ENCODE measurements around the gene SPATA19. TPM values are rescaled to one million over a fixed set of nuclear protein-coding genes. Genes with fewer than 3 reads are reported as not detected.

SPATA19 gene
- total RNA-seq, 1 experiment from 2014 or later: not detected

- no peak for DNase-seq (ENCODE audit: unreplicated experiment)
- ChIA-PET CTCF (interaction anchor here (0.6 to 0.7 kb wide), 2 partner anchors 14 to 282 kb away, joined by 3 read pairs; no protein-coding TSS in a partner anchor), POLR2A (no interaction called here)
- H3K27ac Mint-ChIP-seq (ENCODE audit: low read depth, unreplicated experiment): no peak overlapping the region
- intact Hi-C loops (cut with micrococcal nuclease): no loop called here
- TF ChIP-seq CTCF (IDR thresholded peaks at IDR 0.05; ENCODE audit: unreplicated experiment): no peak
- H3K4me1 Mint-ChIP-seq (ENCODE audit: insufficient read depth, unreplicated experiment): no peaks in the 10 kb centered on the region
- no peak overlapping the region for H3K4me3 Mint-ChIP-seq (ENCODE audit: unreplicated experiment)
- peaks cover 24% of the 10 kb centered on the region for H3K27me3 Mint-ChIP-seq (ENCODE audit: insufficient read depth, unreplicated experiment)
- H3K9me3 Mint-ChIP-seq (ENCODE audit: unreplicated experiment): no peaks in the 10 kb centered on the region
- H3K36me3 Mint-ChIP-seq (ENCODE audit: insufficient read depth, unreplicated experiment): no peaks in the 10 kb centered on the region
- no TSS peak for BruUV-seq (replicated peaks)
These were observed 4.8 kb downstream of the SPATA19 start for GRCh38 chr11:133840479-133840941.

- DNase-seq (ENCODE audit: unreplicated experiment): no peak
- CTCF ChIA-PET: interaction anchor here (0.7 to 5.8 kb wide), 26 partner anchors 8 to 1270 kb away, joined by 3 to 111 read pairs (median 4); partner anchors contain the start of gene SPATA19
- Mint-ChIP-seq H3K9me3 (ENCODE audit: unreplicated experiment) (no peaks in the 10 kb centered on the region), H3K27me3 (ENCODE audit: insufficient read depth, unreplicated experiment) (no peaks in the 10 kb centered on the region), H3K4me3 (ENCODE audit: unreplicated experiment) (no peak overlapping the region), H3K4me1 (ENCODE audit: insufficient read depth, unreplicated experiment) (no peaks in the 10 kb centered on the region), H3K27ac (ENCODE audit: low read depth, unreplicated experiment) (peak overlapping the region; percentile 3), H3K36me3 (ENCODE audit: insufficient read depth, unreplicated experiment) (no peaks in the 10 kb centered on the region)
- no TSS peak for BruUV-seq (replicated peaks)
- no peak for TF ChIP-seq CTCF (IDR thresholded peaks at IDR 0.05; ENCODE audit: unreplicated experiment)
- intact Hi-C loops (cut with micrococcal nuclease): loop anchor here (1.0 kb wide), 2 partner anchors 702 to 758 kb away; no protein-coding TSS in a partner anchor
- POLR2A ChIA-PET: interaction anchor here (0.7 kb wide), 1 partner anchor 760 kb away, joined by 3 read pairs; no protein-coding TSS in a partner anchor
These were observed 9.4 kb downstream of the SPATA19 start for GRCh38 chr11:133835593-133836548.

- Mint-ChIP-seq H3K27me3 (ENCODE audit: insufficient read depth, unreplicated experiment) (no peaks in the 10 kb centered on the region), H3K27ac (ENCODE audit: low read depth, unreplicated experiment) (no peak overlapping the region), H3K9me3 (ENCODE audit: unreplicated experiment) (no peaks in the 10 kb centered on the region), H3K4me1 (ENCODE audit: insufficient read depth, unreplicated experiment) (no peaks in the 10 kb centered on the region), H3K36me3 (ENCODE audit: insufficient read depth, unreplicated experiment) (no peaks in the 10 kb centered on the region), H3K4me3 (ENCODE audit: unreplicated experiment) (no peak overlapping the region)
- ChIA-PET CTCF (interaction anchor here (0.5 to 5.8 kb wide), 35 partner anchors 9 to 1745 kb away, joined by 3 to 111 read pairs (median 4); partner anchors contain the start of gene SPATA19), POLR2A (interaction anchor here (0.7 kb wide), 1 partner anchor 760 kb away, joined by 3 read pairs; no protein-coding TSS in a partner anchor)
- intact Hi-C loops (cut with micrococcal nuclease): loop anchor here (1.0 kb wide), 2 partner anchors 701 to 757 kb away; no protein-coding TSS in a partner anchor
- peak; percentile 69 for TF ChIP-seq CTCF (IDR thresholded peaks at IDR 0.05; ENCODE audit: unreplicated experiment)
- BruUV-seq (replicated peaks): no TSS peak
- peak; percentile 70 for DNase-seq (ENCODE audit: unreplicated experiment)
These were observed 10.4 kb downstream of the SPATA19 start for GRCh38 chr11:133834682-133835592.

All from MCF 10A (cell line).